A549 treated with AZD9567 at 1 μM for 4 hours (cell line): ENCODE results near the gene MAS1L. TPM values are rescaled to one million over a fixed set of nuclear protein-coding genes. Genes with fewer than 3 reads are reported as not detected.

Source experiments
- total RNA-seq: library from RNA; stranded (reverse); fragments of 200-300 nt; extraction: Qiagen RNA extraction; gene quantifications from 5 replicates; pipeline ENCODE4 v1.2.3, GENCODE V29; 2022; ENCODE audit not compliant: insufficient read depth

MAS1L gene, protein sequence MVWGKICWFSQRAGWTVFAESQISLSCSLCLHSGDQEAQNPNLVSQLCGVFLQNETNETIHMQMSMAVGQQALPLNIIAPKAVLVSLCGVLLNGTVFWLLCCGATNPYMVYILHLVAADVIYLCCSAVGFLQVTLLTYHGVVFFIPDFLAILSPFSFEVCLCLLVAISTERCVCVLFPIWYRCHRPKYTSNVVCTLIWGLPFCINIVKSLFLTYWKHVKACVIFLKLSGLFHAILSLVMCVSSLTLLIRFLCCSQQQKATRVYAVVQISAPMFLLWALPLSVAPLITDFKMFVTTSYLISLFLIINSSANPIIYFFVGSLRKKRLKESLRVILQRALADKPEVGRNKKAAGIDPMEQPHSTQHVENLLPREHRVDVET
- total RNA-seq: not detected in 5 replicates

DNA sequence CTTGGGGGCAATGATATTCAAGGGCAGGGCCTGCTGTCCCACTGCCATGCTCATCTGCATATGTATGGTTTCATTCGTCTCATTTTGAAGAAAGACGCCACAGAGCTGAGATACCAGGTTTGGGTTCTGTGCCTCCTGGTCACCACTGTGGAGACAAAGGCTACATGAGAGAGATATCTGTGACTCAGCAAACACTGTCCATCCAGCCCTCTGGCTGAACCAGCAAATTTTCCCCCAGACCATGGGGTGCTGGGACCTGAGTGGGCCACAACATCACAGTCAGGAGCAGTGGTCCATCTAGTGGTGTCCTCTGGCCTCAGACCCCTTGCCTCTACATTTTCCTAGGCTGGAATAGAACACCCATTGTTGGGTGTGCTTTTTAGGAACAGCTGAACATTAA lies at the start of gene MAS1L:
MAS1L (minus strand) TSS at position 297 of the 400 bp plus-strand sequence; CDS start at position 243, 54 bp downstream.

DNA sequence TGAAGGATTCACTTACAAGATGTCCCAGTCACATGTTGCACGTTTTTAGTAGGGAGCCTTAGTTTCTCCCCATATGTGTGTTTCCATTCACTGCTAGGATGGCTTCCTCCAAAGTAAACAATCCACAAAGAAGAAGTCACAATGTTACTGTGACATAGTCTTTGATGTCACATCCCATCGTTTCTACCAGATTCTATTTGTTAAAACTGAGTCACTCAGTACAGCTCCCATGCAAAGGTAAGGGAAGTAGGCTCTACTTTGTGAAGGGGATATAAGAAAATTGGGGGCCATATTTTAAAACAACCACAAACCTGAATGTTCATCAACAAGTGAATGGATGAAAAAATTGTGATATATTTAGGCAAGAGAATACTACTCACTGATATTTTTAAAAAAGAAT lies 30.8 kb downstream of the MAS1L start, which contains the start of the genes OR11A1 and OR2H1:
OR11A1 (minus strand) TSS at position 101 of the 400 bp plus-strand sequence. CDS start 29,430 bp downstream, outside the sequence.
OR2H1 (plus strand) TSS at position 185 of the 400 bp plus-strand sequence. CDS start 4,615 bp downstream, outside the sequence.

DNA sequence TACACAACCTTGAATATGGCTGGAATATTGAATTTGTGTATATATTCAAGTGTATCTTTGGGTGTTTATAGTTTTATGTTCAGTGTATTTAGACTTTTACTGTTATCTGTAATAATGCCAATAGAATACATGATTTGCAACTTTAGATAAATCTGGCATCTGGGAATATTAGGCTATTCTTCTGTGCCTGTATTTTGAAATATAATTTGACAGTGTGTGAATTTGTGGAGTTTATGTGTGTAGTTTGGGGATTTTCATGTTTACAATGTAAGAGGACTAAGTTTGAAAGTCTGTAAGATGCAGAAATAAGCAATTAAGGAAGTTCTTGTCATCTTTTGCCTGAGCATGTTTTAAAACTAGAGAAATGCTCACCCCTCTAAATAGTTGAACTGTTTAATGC lies 48.8 kb downstream of the MAS1L start, which contains the start of gene OR10C1:
OR10C1 (plus strand) TSS at position 301 of the 400 bp plus-strand sequence. CDS start 710 bp downstream, outside the sequence.

Other genes with a start within 250 kb of the MAS1L start
- not detected in 5 replicates for gene OR14J1, start 186.3 kb downstream of the MAS1L start, total RNA-seq
- gene OR5V1, start 119.1 kb downstream of the MAS1L start, total RNA-seq: not detected in 5 replicates
- gene OR12D3, start 112.7 kb downstream of the MAS1L start, total RNA-seq: not detected in 5 replicates
- not detected in 5 replicates for gene OR12D2, start 92.3 kb downstream of the MAS1L start, total RNA-seq
- not detected in 5 replicates for gene OR12D1, start 73.0 kb downstream of the MAS1L start, total RNA-seq
- gene OR10C1, start 48.6 kb downstream of the MAS1L start, total RNA-seq: not detected in 5 replicates
- not detected in 5 replicates for gene OR11A1, start 30.9 kb downstream of the MAS1L start, total RNA-seq
- gene OR2H1, start 30.8 kb downstream of the MAS1L start, total RNA-seq: not detected in 5 replicates
- gene UBD, start 71.8 kb upstream of the MAS1L start, total RNA-seq: 0.51 to 0.98 TPM (median 0.67 TPM) in 4 of 5 replicates, not detected in the other
- not detected in 5 replicates for gene OR2H2, start 97.2 kb upstream of the MAS1L start, total RNA-seq
- 2.8 to 6.7 TPM (median 6.4 TPM) in 5 replicates for gene GABBR1, start 145.2 kb upstream of the MAS1L start, total RNA-seq
- gene MOG, start 169.1 kb upstream of the MAS1L start, total RNA-seq: not detected in 5 replicates
- gene ZFP57, start 193.2 kb upstream of the MAS1L start, total RNA-seq: not detected in 5 replicates
- gene HLA-F, start 235.5 kb upstream of the MAS1L start, total RNA-seq: 4.2 to 5.2 TPM (median 4.3 TPM) in 5 replicates